Fibroblast of lung (primary cell): ENCODE data around the gene RIMS4.

Source experiments
- EZH2 ChIP-seq: IDR thresholded peaks from 2 replicates; pipeline ENCODE4 v1.5.1; 2012; ENCODE audit warnings: low read length, control low read depth, mild to moderate bottlenecking; ENCODE audit errors: missing control alignments
- TF ChIP-seq, protein P1 (sequence below), 2 donors: IDR thresholded peaks in 1 of 2; conservative IDR thresholded peaks in 1 of 2; 1 replicate in 1 of 2; 2 replicates in 1 of 2; pipeline ENCODE4 v1.5.1; 2011 to 2012; ENCODE audit warnings: low read length in 2 of 2, control low read depth in 1 of 2, inconsistent platforms in 1 of 2, low read depth in 1 of 2, mild to moderate bottlenecking in 1 of 2

DNA sequence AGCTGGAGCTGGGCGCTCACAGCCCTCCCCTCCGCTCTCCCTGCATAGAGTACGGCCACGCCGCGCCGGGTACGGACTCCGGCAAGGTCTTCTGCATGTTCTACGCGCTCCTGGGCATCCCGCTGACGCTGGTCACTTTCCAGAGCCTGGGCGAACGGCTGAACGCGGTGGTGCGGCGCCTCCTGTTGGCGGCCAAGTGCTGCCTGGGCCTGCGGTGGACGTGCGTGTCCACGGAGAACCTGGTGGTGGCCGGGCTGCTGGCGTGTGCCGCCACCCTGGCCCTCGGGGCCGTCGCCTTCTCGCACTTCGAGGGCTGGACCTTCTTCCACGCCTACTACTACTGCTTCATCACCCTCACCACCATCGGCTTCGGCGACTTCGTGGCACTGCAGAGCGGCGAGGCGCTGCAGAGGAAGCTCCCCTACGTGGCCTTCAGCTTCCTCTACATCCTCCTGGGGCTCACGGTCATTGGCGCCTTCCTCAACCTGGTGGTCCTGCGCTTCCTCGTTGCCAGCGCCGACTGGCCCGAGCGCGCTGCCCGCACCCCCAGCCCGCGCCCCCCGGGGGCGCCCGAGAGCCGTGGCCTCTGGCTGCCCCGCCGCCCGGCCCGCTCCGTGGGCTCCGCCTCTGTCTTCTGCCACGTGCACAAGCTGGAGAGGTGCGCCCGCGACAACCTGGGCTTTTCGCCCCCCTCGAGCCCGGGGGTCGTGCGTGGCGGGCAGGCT lies 60.1 kb downstream of the RIMS4 start:
- TF ChIP-seq, protein P1, sequence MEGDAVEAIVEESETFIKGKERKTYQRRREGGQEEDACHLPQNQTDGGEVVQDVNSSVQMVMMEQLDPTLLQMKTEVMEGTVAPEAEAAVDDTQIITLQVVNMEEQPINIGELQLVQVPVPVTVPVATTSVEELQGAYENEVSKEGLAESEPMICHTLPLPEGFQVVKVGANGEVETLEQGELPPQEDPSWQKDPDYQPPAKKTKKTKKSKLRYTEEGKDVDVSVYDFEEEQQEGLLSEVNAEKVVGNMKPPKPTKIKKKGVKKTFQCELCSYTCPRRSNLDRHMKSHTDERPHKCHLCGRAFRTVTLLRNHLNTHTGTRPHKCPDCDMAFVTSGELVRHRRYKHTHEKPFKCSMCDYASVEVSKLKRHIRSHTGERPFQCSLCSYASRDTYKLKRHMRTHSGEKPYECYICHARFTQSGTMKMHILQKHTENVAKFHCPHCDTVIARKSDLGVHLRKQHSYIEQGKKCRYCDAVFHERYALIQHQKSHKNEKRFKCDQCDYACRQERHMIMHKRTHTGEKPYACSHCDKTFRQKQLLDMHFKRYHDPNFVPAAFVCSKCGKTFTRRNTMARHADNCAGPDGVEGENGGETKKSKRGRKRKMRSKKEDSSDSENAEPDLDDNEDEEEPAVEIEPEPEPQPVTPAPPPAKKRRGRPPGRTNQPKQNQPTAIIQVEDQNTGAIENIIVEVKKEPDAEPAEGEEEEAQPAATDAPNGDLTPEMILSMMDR (conservative IDR thresholded peaks at IDR 0.05 in 1 of 2, IDR thresholded peaks at IDR 0.05 in 1 of 2; ENCODE audit: low read depth in 1 of 2, low read length in 2 of 2): no peak
- no peak for TF ChIP-seq EZH2
